Activated CD4-positive, alpha-beta T cell treated with anti-CD3 and anti-CD28 coated beads for 1 hour (primary cell): Measurements from ENCODE around the gene SRRM3.
"Not testable (repeated sequence)": the region's sequence is repeated elsewhere in the genome, so short reads cannot be mapped to it uniquely, and the experiment has no call there.

Experiments
- DNase-seq: peaks from one replicate; pipeline ENCODE4 v3.0.0-alpha.2; 2020

The SRRM3 gene

GRCh38 chr7:76191783-76192240, 9.9 kb upstream of the SRRM3 start:
- DNase-seq = no peak

GRCh38 chr7:76193466-76193865, 8.2 kb upstream of the SRRM3 start:
- DNase-seq = no peak

- DNase-seq = no peak
Observed at GRCh38 chr7:76193883-76194282, 7.8 kb upstream of the SRRM3 start.

DNA sequence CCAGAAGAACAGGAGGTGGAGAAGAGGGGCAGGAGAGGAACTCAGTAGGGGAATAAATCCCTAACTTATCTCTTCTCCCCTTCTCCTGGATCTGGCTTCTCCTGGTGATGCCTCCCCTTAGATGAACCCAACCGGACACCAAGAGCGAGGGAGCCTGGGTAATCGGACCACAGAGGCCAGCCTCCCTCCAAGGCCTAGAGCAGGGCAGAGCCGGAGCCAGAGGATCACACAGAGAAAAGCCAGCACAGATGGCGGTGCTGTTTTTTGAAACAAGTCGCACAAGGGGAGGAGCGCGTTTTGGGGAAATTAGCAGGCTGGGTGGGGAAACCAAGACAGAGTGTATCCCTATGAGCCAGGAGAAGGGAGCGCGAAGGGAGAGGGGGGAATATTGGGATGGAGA, 4.9 kb upstream of the SRRM3 start:
- no peak for DNase-seq

DNA sequence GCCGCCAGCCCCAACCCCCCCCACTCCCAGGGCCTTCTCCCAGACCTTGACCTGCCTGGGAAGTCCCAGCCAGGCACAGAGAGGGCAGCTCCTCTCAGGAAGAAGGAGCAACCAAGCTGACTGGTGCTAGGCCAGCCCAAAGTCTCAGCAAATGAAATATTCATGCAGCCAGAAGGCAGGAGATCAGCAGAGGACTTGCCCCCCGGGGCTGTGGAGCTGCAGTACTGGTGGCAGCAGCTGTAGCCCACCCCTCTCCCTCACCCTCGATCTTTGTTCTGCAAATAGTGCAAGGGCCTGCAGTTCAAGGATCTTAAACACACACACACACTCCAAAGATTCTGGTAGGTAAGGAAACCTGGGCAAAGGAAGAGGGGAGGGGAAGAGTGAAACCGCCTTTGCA, 3.5 kb upstream of the SRRM3 start:
- DNase-seq = no peak

- DNase-seq = no peak
Observed at GRCh38 chr7:76202666-76203030, 952 bp downstream of the SRRM3 start.

DNA sequence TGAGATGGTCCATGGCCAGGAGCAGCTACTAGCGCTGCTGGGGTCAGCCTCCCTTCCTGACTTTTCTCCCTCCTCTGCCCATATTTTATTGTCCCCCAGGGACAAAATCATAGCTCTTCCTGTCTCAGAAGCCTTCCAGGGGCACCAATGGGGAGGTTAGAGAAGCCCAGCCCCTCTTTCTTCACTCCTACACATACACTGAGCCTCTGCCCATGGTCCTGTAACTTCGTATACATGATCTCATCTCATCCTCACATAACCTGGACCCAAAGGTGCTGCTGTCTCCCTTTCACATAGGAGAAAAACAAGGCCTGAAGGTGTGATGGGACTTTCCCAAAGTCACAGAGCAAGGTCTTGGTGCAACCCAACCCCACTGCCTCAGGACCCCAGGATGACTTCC, 2.5 kb downstream of the SRRM3 start:
- no peak for DNase-seq

DNA sequence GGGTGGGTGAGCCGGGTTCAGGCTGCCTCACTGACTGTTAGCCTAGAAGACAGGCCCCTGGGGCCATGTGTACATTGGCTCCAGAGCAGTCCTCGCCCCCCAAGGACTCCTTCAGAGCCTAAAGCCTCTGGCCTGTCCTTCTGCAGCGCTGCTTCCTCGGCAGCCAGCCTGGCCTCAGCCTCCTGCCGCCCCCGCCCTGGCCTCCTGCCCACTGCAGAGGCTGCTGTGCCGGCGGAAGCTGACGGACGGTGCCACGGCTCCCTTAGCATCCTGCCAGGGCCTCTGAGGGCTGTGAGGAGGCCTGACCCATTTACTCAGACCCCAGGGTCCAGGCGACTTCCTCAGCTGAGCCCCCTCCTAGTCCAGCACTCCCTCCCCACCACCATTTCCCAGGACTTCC, 4.9 kb downstream of the SRRM3 start:
- no peak for DNase-seq

GRCh38 chr7:76209310-76209709, 7.6 kb downstream of the SRRM3 start:
- no peak for DNase-seq

DNA sequence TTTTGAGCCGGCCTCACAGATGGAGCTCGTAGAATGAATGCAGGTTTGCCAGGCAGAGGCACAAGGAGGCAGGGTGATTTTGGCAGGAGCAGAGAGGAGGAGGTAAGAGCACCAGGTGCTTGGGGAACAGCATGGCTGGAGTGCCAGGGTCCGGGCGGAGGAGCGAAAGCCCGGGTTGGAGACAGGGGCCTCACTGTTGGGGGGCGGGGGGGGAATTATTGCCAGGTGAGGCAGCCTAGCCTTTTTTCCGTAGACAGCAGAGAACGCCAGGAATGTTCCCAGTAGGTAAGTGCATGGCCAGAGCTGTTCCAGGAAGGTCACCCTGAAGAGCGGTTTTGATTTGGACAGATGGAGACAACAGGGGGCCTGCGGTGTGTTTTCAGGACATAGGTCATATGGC, 9.5 kb downstream of the SRRM3 start:
- DNase-seq = no peak

DNA sequence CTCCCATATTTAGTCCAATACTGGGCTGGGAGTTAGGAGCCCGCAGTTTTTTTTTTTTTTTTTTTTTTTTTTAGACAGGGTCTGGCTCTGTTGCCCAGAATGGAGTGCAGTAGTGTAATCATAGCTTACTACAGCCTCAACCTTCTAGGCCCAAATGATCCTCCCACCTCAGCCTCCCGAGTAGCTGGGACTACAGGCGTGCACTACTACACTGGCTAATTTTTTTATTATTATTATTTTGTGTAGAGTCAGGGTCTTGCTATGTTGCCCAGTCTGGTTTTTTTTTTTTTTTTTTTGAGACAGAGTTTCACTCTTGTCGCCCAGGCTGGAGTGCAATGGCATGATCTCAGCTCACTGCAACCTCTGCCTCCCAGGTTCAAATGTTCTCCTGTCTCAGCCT, 13.7 kb downstream of the SRRM3 start:
- DNase-seq = not testable (repeated sequence)

GRCh38 chr7:76216381-76217082, 14.8 kb downstream of the SRRM3 start:
- DNase-seq = no peak

GRCh38 chr7:76217942-76218566, 16.4 kb downstream of the SRRM3 start:
- DNase-seq = no peak

GRCh38 chr7:76220185-76221057, 18.7 kb downstream of the SRRM3 start:
- no peak for DNase-seq

DNA sequence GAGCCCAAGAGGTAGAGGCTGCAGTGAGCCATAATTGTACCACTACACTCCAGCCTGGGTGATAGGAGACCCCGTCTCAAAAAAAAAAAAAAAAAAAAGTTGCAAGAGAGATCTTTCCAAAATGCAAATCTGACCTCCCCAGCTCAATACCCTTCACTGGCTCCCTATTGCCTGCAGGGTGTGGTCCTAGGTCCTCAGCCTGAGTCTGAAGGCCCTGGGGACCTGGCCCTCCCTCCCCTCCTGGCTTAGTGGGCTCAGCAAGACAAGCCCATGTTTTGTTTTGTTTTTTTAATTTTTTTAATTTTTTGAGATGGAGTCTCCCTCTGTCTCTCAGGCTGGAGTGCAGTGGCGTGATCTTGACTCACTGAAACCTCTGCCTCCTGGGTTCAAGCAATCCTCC, 20.6 kb downstream of the SRRM3 start:
- DNase-seq = no peak

GRCh38 chr7:76222839-76223238, 21.1 kb downstream of the SRRM3 start:
- no peak for DNase-seq

GRCh38 chr7:76223286-76223972, 21.7 kb downstream of the SRRM3 start:
- DNase-seq = no peak

DNA sequence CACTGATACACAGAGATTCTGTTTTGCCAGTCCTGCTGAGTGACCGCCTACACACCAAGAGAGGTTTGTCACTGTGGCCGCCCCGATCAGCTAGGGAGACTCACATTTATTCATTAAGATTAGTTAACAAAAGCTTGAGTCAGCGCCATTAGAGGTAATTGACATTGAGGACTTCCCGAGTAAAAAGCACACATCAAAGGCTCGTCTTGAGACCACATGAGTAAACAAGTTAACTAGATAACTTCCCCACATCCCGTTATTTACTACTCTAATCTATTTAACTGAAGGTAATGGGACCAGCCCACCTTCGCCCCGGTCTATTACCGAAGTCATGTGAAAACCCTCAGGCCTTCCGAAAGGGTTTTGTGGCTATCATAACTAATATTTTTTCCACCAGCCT, 23.0 kb downstream of the SRRM3 start:
- DNase-seq = no peak

DNA sequence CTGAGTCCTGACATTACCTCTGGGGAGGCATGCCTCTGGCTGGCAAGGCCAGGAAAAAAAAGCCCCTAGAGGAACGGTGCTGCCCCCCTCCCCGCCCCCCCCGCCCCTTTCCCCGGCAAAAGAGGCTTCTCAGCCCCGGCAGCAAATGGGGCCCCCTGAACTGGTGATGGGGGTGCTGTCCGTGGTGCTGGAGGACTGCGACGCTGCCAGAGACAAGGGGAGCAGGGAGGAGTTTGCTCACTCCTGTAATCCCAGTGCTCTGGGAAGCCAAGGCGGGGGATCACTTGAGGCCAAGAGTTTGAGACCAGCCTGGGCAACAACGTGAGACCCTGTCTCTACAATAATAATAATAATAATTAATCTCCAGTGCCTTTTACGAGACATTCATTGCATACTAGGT, 23.7 kb downstream of the SRRM3 start:
- DNase-seq = no peak

DNA sequence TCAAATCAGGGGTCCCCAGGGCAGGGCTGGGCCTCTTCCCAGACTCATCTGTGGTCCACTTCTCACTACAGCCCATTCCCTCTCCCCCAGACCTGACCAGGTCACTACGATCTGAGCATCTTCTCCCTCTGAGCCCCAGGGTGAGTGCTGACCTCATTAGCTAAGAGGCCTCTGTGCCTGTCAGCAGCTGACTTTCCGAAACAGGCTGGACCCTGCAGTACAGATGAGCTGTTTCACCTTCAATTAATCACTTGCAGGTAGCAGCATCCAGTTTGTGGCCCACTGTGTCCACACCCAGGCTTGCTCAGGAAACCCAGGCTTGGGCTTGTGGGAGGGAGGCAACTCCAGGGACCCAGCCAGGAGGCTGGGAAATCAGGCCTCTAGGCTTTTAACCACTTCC, 24.3 kb downstream of the SRRM3 start:
- DNase-seq = no peak

GRCh38 chr7:76226878-76227423, 25.3 kb downstream of the SRRM3 start:
- DNase-seq = not testable (repeated sequence)

GRCh38 chr7:76230214-76230613, 28.5 kb downstream of the SRRM3 start:
- DNase-seq = no peak

GRCh38 chr7:76231071-76231470, 29.4 kb downstream of the SRRM3 start:
- DNase-seq = no peak
